WTC11 (cell line): ENCODE measurements around the gene CD40. TPM values are rescaled to one million over a fixed set of nuclear protein-coding genes. Genes with fewer than 3 reads are reported as not detected.

Experiments
- ATAC-seq: fragments of 200-7000 bp; cut with Tn5 transposase; 2 replicates; pipeline ENCODE4 v1.10.0; 2021; ENCODE audit warnings: mild to moderate bottlenecking, moderate library complexity
- CTCF ChIA-PET: fragments of 300-600 bp; sonication (Branson Sonifier 250); formaldehyde crosslinking; loops from one replicate; lab custom pipeline; 2021; ENCODE audit warnings: antibody characterized with exemption; lab: Charles Lee
- POLR2A ChIA-PET: fragments of 350-600 bp; sonication (Branson Sonifier 250); formaldehyde crosslinking; loops from one replicate; lab custom pipeline; 2021; ENCODE audit warnings: antibody characterized with exemption; lab: Charles Lee
- DNase-seq: peaks from one replicate; pipeline ENCODE4 v3.0.0; 2021; ENCODE audit warnings: low spot score
- H3K27ac Mint-ChIP-seq: 2 replicates; pipeline ENCODE4 v1.8.0; 2021; ENCODE audit warnings: mixed read lengths
- H3K27me3 Mint-ChIP-seq: 2 replicates; pipeline ENCODE4 v1.8.0; 2021; ENCODE audit warnings: low read depth, mild to moderate bottlenecking, moderate library complexity, mixed read lengths
- H3K36me3 Mint-ChIP-seq: 2 replicates; pipeline ENCODE4 v1.8.0; 2021; ENCODE audit warnings: mixed read lengths
- H3K4me1 Mint-ChIP-seq: 2 replicates; pipeline ENCODE4 v1.8.0; 2022; ENCODE audit warnings: mixed read lengths
- H3K4me3 Mint-ChIP-seq: 2 replicates; pipeline ENCODE4 v1.8.0; 2021; ENCODE audit warnings: mild to moderate bottlenecking, moderate library complexity, mixed read lengths
- H3K9me3 Mint-ChIP-seq: 2 replicates; pipeline ENCODE4 v1.8.0; 2021; ENCODE audit warnings: mixed read lengths
- ATF1 ChIP-seq: sonication (generic); formaldehyde crosslinking; IDR thresholded peaks from 2 replicates; pipeline ENCODE4 v1.8.1; 2023; ENCODE audit warnings: mild to moderate bottlenecking, moderate library complexity, missing genetic modification reagents
- CREM ChIP-seq: sonication (generic); formaldehyde crosslinking; IDR thresholded peaks from 2 replicates; pipeline ENCODE4 v1.8.1; 2022; ENCODE audit warnings: mild to moderate bottlenecking, missing genetic modification reagents, moderate library complexity
- EMX1 ChIP-seq: fragments of 250-450 bp; sonication (Bioruptor Pico); IDR thresholded peaks from 2 replicates; pipeline ENCODE4 v1.8.0; 2021; ENCODE audit warnings: mild to moderate bottlenecking
- NFE2L1 ChIP-seq: sonication (generic); formaldehyde crosslinking; IDR thresholded peaks from 2 replicates; pipeline ENCODE4 v1.8.1; 2023; ENCODE audit warnings: missing genetic modification reagents
- NFYB ChIP-seq: sonication (generic); formaldehyde crosslinking; conservative IDR thresholded peaks from 2 replicates; pipeline ENCODE4 v1.8.0; 2022; ENCODE audit warnings: low read depth, missing genetic modification reagents
- NR1H2 ChIP-seq: sonication (generic); formaldehyde crosslinking; IDR thresholded peaks from 2 replicates; pipeline ENCODE4 v1.9.0; 2021; ENCODE audit warnings: mild to moderate bottlenecking, moderate library complexity, missing genetic modification reagents
- RELA ChIP-seq: sonication (generic); formaldehyde crosslinking; IDR thresholded peaks from 2 replicates; pipeline ENCODE4 v1.8.1; 2022; ENCODE audit warnings: missing genetic modification reagents, mild to moderate bottlenecking, borderline replicate concordance
- RORB ChIP-seq: fragments of 250-450 bp; sonication (Bioruptor Pico); IDR thresholded peaks from 2 replicates; pipeline ENCODE4 v1.9.0; 2021; ENCODE audit warnings: mild to moderate bottlenecking
- SMAD4 ChIP-seq: sonication (generic); formaldehyde crosslinking; IDR thresholded peaks from 2 replicates; pipeline ENCODE4 v1.8.0; 2022; ENCODE audit warnings: mild to moderate bottlenecking, missing genetic modification reagents
- SOX15 ChIP-seq: fragments of 250-450 bp; sonication (Bioruptor Pico); IDR thresholded peaks from 2 replicates; pipeline ENCODE4 v1.9.0; 2021; ENCODE audit warnings: mild to moderate bottlenecking
- TP53 ChIP-seq: sonication (generic); formaldehyde crosslinking; IDR thresholded peaks from 2 replicates; pipeline ENCODE4 v1.8.1; 2023; ENCODE audit warnings: mild to moderate bottlenecking, missing genetic modification reagents
- ZNF416 ChIP-seq: fragments of 250-450 bp; sonication (Bioruptor Pico); IDR thresholded peaks from 2 replicates; pipeline ENCODE4 v1.9.0; 2021; ENCODE audit warnings: mild to moderate bottlenecking, inconsistent platforms
- ZNF671 ChIP-seq: fragments of 250-450 bp; sonication (Bioruptor Pico); IDR thresholded peaks from 2 replicates; pipeline ENCODE4 v1.8.0; 2021; ENCODE audit warnings: mild to moderate bottlenecking
- total RNA-seq: library from RNA; stranded (reverse); gene quantifications from 3 replicates; pipeline ENCODE4 v1.2.3, GENCODE V29; 2021
- TF ChIP-seq, protein P1 (sequence below): sonication (generic); formaldehyde crosslinking; IDR thresholded peaks from 2 replicates; pipeline ENCODE4 v1.8.1; 2023; ENCODE audit warnings: mild to moderate bottlenecking, missing genetic modification reagents
- TF ChIP-seq, protein P2 (sequence below): sonication (generic); formaldehyde crosslinking; IDR thresholded peaks from 2 replicates; pipeline ENCODE4 v1.8.1; 2022; ENCODE audit warnings: missing genetic modification reagents, borderline replicate concordance
- TF ChIP-seq, protein P3 (sequence below): sonication (generic); formaldehyde crosslinking; IDR thresholded peaks from 2 replicates; pipeline ENCODE4 v1.8.0; 2022; ENCODE audit warnings: mild to moderate bottlenecking, missing genetic modification reagents
- TF ChIP-seq, protein P4 (sequence below): sonication (generic); formaldehyde crosslinking; IDR thresholded peaks from 2 replicates; pipeline ENCODE4 v1.8.0; 2022; ENCODE audit warnings: mild to moderate bottlenecking, missing genetic modification reagents
- TF ChIP-seq, protein P5 (sequence below): sonication (generic); formaldehyde crosslinking; IDR thresholded peaks from 2 replicates; pipeline ENCODE4 v1.8.1; 2023; ENCODE audit warnings: mild to moderate bottlenecking, missing genetic modification reagents, moderate library complexity
- TF ChIP-seq, protein P6 (sequence below): sonication (generic); formaldehyde crosslinking; IDR thresholded peaks from 2 replicates; pipeline ENCODE4 v1.8.0; 2022; ENCODE audit warnings: mild to moderate bottlenecking, missing genetic modification reagents
- TF ChIP-seq, protein P7 (sequence below): fragments of 250-450 bp; sonication (Bioruptor Pico); IDR thresholded peaks from 2 replicates; pipeline ENCODE4 v1.9.0; 2021; ENCODE audit warnings: moderate library complexity, mild to moderate bottlenecking, inconsistent platforms, borderline replicate concordance

Gene CD40
- total RNA-seq, 1 experiment from 2014 or later, result 14.8 TPM

DNA sequence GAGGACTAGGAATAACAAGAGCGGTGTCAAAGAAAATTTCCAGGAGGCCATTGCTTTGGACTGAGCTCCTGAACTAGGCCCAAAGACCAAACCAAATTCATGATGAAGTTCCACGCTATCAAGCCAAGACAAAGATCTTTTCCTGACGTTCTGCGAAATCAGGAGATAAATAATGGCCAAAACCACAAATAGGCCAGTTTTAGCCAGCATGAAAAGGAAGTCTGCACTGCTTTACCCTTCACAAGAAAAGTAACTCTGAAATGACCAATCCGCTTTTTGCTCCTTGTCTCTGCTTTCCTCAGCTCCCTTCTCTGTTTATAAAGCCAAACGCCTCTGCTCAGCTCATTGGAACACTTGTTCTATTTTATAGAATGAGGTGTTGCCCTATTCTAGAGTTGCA is 35.0 kb upstream of the CD40 start (continued):
- TF ChIP-seq, protein P1, sequence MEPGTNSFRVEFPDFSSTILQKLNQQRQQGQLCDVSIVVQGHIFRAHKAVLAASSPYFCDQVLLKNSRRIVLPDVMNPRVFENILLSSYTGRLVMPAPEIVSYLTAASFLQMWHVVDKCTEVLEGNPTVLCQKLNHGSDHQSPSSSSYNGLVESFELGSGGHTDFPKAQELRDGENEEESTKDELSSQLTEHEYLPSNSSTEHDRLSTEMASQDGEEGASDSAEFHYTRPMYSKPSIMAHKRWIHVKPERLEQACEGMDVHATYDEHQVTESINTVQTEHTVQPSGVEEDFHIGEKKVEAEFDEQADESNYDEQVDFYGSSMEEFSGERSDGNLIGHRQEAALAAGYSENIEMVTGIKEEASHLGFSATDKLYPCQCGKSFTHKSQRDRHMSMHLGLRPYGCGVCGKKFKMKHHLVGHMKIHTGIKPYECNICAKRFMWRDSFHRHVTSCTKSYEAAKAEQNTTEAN (CRISPR knock-in tag), result no peak
- TF ChIP-seq ATF1, result no peak

DNA sequence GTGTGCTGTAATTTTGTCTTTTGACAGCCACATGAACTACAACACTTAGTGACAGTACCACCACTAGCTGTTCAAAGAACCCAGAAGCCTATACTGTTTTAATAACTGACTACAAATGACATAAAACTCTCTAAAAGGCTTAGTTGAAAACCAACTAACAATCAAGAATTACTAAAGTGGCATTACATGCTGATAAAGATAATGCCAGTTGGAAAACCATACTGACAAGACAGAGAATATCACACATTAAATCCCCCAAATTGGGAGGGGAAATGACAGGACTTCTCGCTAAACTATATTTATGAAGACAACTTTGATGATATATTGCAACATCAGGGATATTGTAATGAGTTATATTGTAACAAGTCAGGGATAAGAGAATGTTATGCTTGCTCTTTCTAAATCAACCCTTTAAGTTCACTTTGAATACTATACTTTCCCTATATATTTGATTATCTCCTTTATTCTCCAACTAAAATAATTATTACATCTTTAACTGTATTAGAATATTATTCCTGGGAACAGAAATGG is 34.5 kb upstream of the CD40 start:
- TF ChIP-seq NFE2L1, result no peak
- TF ChIP-seq, protein P2, sequence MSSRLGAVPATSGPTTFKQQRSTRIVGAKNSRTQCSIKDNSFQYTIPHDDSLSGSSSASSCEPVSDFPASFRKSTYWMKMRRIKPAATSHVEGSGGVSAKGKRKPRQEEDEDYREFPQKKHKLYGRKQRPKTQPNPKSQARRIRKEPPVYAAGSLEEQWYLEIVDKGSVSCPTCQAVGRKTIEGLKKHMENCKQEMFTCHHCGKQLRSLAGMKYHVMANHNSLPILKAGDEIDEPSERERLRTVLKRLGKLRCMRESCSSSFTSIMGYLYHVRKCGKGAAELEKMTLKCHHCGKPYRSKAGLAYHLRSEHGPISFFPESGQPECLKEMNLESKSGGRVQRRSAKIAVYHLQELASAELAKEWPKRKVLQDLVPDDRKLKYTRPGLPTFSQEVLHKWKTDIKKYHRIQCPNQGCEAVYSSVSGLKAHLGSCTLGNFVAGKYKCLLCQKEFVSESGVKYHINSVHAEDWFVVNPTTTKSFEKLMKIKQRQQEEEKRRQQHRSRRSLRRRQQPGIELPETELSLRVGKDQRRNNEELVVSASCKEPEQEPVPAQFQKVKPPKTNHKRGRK, result no peak
- TF ChIP-seq ZNF671, result no peak
- TF ChIP-seq SOX15 (CRISPR knock-in tag), result no peak
- TF ChIP-seq, protein P3, sequence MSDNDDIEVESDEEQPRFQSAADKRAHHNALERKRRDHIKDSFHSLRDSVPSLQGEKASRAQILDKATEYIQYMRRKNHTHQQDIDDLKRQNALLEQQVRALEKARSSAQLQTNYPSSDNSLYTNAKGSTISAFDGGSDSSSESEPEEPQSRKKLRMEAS (CRISPR knock-in tag), result no peak
- TF ChIP-seq NR1H2 (CRISPR knock-in tag), result no peak
- no peak for TF ChIP-seq ZNF416 (CRISPR knock-in tag)
- TF ChIP-seq TP53 (CRISPR knock-in tag), result no peak
- TF ChIP-seq SMAD4 (CRISPR knock-in tag), result no peak
- TF ChIP-seq, protein P4, sequence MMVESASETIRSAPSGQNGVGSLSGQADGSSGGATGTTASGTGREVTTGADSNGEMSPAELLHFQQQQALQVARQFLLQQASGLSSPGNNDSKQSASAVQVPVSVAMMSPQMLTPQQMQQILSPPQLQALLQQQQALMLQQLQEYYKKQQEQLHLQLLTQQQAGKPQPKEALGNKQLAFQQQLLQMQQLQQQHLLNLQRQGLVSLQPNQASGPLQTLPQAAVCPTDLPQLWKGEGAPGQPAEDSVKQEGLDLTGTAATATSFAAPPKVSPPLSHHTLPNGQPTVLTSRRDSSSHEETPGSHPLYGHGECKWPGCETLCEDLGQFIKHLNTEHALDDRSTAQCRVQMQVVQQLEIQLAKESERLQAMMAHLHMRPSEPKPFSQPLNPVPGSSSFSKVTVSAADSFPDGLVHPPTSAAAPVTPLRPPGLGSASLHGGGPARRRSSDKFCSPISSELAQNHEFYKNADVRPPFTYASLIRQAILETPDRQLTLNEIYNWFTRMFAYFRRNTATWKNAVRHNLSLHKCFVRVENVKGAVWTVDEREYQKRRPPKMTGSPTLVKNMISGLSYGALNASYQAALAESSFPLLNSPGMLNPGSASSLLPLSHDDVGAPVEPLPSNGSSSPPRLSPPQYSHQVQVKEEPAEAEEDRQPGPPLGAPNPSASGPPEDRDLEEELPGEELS (CRISPR knock-in tag), result no peak
- TF ChIP-seq, protein P5, sequence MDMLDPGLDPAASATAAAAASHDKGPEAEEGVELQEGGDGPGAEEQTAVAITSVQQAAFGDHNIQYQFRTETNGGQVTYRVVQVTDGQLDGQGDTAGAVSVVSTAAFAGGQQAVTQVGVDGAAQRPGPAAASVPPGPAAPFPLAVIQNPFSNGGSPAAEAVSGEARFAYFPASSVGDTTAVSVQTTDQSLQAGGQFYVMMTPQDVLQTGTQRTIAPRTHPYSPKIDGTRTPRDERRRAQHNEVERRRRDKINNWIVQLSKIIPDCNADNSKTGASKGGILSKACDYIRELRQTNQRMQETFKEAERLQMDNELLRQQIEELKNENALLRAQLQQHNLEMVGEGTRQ (CRISPR knock-in tag), result no peak
- TF ChIP-seq NFYB (CRISPR knock-in tag), result no peak
- TF ChIP-seq, protein P6, sequence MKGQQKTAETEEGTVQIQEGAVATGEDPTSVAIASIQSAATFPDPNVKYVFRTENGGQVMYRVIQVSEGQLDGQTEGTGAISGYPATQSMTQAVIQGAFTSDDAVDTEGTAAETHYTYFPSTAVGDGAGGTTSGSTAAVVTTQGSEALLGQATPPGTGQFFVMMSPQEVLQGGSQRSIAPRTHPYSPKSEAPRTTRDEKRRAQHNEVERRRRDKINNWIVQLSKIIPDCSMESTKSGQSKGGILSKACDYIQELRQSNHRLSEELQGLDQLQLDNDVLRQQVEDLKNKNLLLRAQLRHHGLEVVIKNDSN (CRISPR knock-in tag), result no peak
- TF ChIP-seq, protein P7, sequence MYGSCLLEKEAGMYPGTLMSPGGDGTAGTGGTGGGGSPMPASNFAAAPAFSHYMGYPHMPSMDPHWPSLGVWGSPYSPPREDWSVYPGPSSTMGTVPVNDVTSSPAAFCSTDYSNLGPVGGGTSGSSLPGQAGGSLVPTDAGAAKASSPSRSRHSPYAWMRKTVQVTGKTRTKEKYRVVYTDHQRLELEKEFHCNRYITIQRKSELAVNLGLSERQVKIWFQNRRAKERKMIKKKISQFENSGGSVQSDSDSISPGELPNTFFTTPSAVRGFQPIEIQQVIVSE (CRISPR knock-in tag), result no peak
- TF ChIP-seq RORB, result no peak
- Mint-ChIP-seq H3K27me3 (no peaks in the 10 kb centered on the region), H3K27ac (peak overlapping the region; percentile 61; the same call in 1 of the 2 replicates), H3K36me3 (peaks cover 7% of the 10 kb centered on the region; the same call in 1 of the 2 replicates), H3K4me3 (no peak overlapping the region), H3K4me1 (peaks cover 51% of the 10 kb centered on the region), H3K9me3 (no peaks in the 10 kb centered on the region)
- ATAC-seq (no peak), DNase-seq (no peak)
- ChIA-PET POLR2A (no interaction called here), CTCF (interaction anchor here (1.3 to 1.7 kb wide), 3 partner anchors 61 to 72 kb away, joined by 3 to 8 read pairs (median 7); no protein-coding TSS in a partner anchor)

DNA sequence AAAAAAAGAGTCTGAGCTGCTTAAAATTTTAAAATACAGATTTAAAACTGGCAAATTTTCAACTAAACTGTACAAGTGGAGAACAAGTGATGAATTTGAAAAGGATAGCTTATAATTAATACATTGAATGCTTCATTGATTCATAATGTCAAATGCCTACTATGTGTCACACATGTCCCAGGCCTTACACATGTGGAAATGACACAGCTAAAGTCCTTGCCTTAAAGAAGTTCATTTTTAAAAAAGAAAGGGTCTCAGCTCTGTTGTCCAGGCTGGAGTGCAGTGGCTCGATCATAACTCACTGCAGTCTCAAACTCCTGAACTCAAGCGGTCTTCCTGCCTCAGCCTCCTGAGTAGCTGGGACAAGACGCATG is 33.3 kb upstream of the CD40 start:
- POLR2A ChIA-PET, result interaction anchor here (0.5 to 1.0 kb wide), 2 partner anchors 12 to 1297 kb away, joined by 3 to 5 read pairs; no protein-coding TSS in a partner anchor
- Mint-ChIP-seq H3K36me3 (no peaks in the 10 kb centered on the region), H3K27me3 (no peaks in the 10 kb centered on the region), H3K4me3 (no peak overlapping the region), H3K27ac (no peak overlapping the region), H3K4me1 (peaks cover 51% of the 10 kb centered on the region), H3K9me3 (no peaks in the 10 kb centered on the region)
- no peak for DNase-seq
- TF ChIP-seq RELA, result no peak
- no peak for TF ChIP-seq EMX1 (CRISPR knock-in tag)
- no peak for TF ChIP-seq CREM (CRISPR knock-in tag)
- CTCF ChIA-PET, result interaction anchor here (0.8 to 1.8 kb wide), 7 partner anchors 26 to 478 kb away, joined by 3 to 8 read pairs (median 3); no protein-coding TSS in a partner anchor
- ATAC-seq, result no peak
